WTC11 (cell line): ENCODE results near the gene ANKRD37. TPM values are rescaled to one million over a fixed set of nuclear protein-coding genes. Genes with fewer than 3 reads are reported as not detected.

Experiments used
- ATAC-seq: fragments of 200-7000 bp; cut with Tn5 transposase; 2 replicates; pipeline ENCODE4 v1.10.0; 2021; ENCODE audit warnings: mild to moderate bottlenecking, moderate library complexity
- CTCF ChIA-PET: fragments of 300-600 bp; sonication (Branson Sonifier 250); formaldehyde crosslinking; loops from one replicate; lab custom pipeline; 2021; ENCODE audit warnings: antibody characterized with exemption; lab: Charles Lee
- POLR2A ChIA-PET: fragments of 350-600 bp; sonication (Branson Sonifier 250); formaldehyde crosslinking; loops from one replicate; lab custom pipeline; 2021; ENCODE audit warnings: antibody characterized with exemption; lab: Charles Lee
- DNase-seq: peaks from one replicate; pipeline ENCODE4 v3.0.0; 2021; ENCODE audit warnings: low spot score
- H3K27ac Mint-ChIP-seq: 2 replicates; pipeline ENCODE4 v1.8.0; 2021; ENCODE audit warnings: mixed read lengths
- H3K27me3 Mint-ChIP-seq: 2 replicates; pipeline ENCODE4 v1.8.0; 2021; ENCODE audit warnings: low read depth, mild to moderate bottlenecking, moderate library complexity, mixed read lengths
- H3K36me3 Mint-ChIP-seq: 2 replicates; pipeline ENCODE4 v1.8.0; 2021; ENCODE audit warnings: mixed read lengths
- H3K4me1 Mint-ChIP-seq: 2 replicates; pipeline ENCODE4 v1.8.0; 2022; ENCODE audit warnings: mixed read lengths
- H3K4me3 Mint-ChIP-seq: 2 replicates; pipeline ENCODE4 v1.8.0; 2021; ENCODE audit warnings: mild to moderate bottlenecking, moderate library complexity, mixed read lengths
- H3K9me3 Mint-ChIP-seq: 2 replicates; pipeline ENCODE4 v1.8.0; 2021; ENCODE audit warnings: mixed read lengths
- AR ChIP-seq: fragments of 250-450 bp; sonication (Bioruptor Pico); IDR thresholded peaks from 2 replicates; pipeline ENCODE4 v1.9.0; 2021; ENCODE audit warnings: mild to moderate bottlenecking
- ARID4B ChIP-seq: sonication (generic); formaldehyde crosslinking; IDR thresholded peaks from 2 replicates; pipeline ENCODE4 v1.8.0; 2023; ENCODE audit warnings: missing genetic modification reagents, mild to moderate bottlenecking, borderline replicate concordance
- CREM ChIP-seq: sonication (generic); formaldehyde crosslinking; IDR thresholded peaks from 2 replicates; pipeline ENCODE4 v1.8.1; 2022; ENCODE audit warnings: mild to moderate bottlenecking, missing genetic modification reagents, moderate library complexity
- ELF4 ChIP-seq: sonication (generic); formaldehyde crosslinking; IDR thresholded peaks from 2 replicates; pipeline ENCODE4 v1.8.1; 2022; ENCODE audit warnings: low read depth, mild to moderate bottlenecking, moderate library complexity, missing genetic modification reagents
- ESRRA ChIP-seq: sonication (generic); formaldehyde crosslinking; IDR thresholded peaks from 2 replicates; pipeline ENCODE4 v1.8.1; 2022; ENCODE audit warnings: mild to moderate bottlenecking, missing genetic modification reagents, borderline replicate concordance
- ETV6 ChIP-seq: sonication (generic); formaldehyde crosslinking; IDR thresholded peaks from 2 replicates; pipeline ENCODE4 v1.8.1; 2022; ENCODE audit warnings: mild to moderate bottlenecking, missing genetic modification reagents
- FOXK1 ChIP-seq: sonication (generic); formaldehyde crosslinking; IDR thresholded peaks from 2 replicates; pipeline ENCODE4 v1.8.0; 2022; ENCODE audit warnings: mild to moderate bottlenecking, moderate library complexity, missing genetic modification reagents
- FOXP1 ChIP-seq: sonication (generic); formaldehyde crosslinking; IDR thresholded peaks from 2 replicates; pipeline ENCODE4 v1.8.0; 2022; ENCODE audit warnings: missing genetic modification reagents, mild to moderate bottlenecking, moderate library complexity, borderline replicate concordance
- GTF2I ChIP-seq: fragments of 250-450 bp; sonication (Bioruptor Pico); conservative IDR thresholded peaks from 2 replicates; pipeline ENCODE4 v1.4.0; 2021; ENCODE audit warnings: mild to moderate bottlenecking
- IRF1 ChIP-seq: sonication (generic); formaldehyde crosslinking; IDR thresholded peaks from 2 replicates; pipeline ENCODE4 v1.8.0; 2023; ENCODE audit warnings: missing genetic modification reagents
- IRF2 ChIP-seq: sonication (generic); formaldehyde crosslinking; IDR thresholded peaks from 2 replicates; pipeline ENCODE4 v1.8.0; 2022; ENCODE audit warnings: low read depth, missing genetic modification reagents, borderline replicate concordance
- MYBL2 ChIP-seq: sonication (generic); formaldehyde crosslinking; IDR thresholded peaks from 2 replicates; pipeline ENCODE4 v1.8.1; 2023; ENCODE audit warnings: mild to moderate bottlenecking, moderate library complexity, missing genetic modification reagents
- NFATC4 ChIP-seq: fragments of 250-450 bp; sonication (Bioruptor Pico); IDR thresholded peaks from 2 replicates; pipeline ENCODE4 v1.9.0; 2021; ENCODE audit warnings: mild to moderate bottlenecking
- NR1H2 ChIP-seq: sonication (generic); formaldehyde crosslinking; IDR thresholded peaks from 2 replicates; pipeline ENCODE4 v1.9.0; 2021; ENCODE audit warnings: mild to moderate bottlenecking, moderate library complexity, missing genetic modification reagents
- RELA ChIP-seq: sonication (generic); formaldehyde crosslinking; IDR thresholded peaks from 2 replicates; pipeline ENCODE4 v1.8.1; 2022; ENCODE audit warnings: missing genetic modification reagents, mild to moderate bottlenecking, borderline replicate concordance
- SMAD3 ChIP-seq: sonication (generic); formaldehyde crosslinking; IDR thresholded peaks from 2 replicates; pipeline ENCODE4 v1.8.0; 2022; ENCODE audit warnings: missing genetic modification reagents, mild to moderate bottlenecking, borderline replicate concordance
- STAT6 ChIP-seq: sonication (generic); formaldehyde crosslinking; conservative IDR thresholded peaks from 2 replicates; pipeline ENCODE4 v1.8.1; 2023; ENCODE audit warnings: mild to moderate bottlenecking, low read depth, missing genetic modification reagents, moderate library complexity
- TCF7 ChIP-seq: sonication (generic); formaldehyde crosslinking; IDR thresholded peaks from 2 replicates; pipeline ENCODE4 v1.8.0; 2022; ENCODE audit warnings: mild to moderate bottlenecking, low read depth, missing genetic modification reagents, moderate library complexity
- TEAD1 ChIP-seq: sonication (generic); formaldehyde crosslinking; IDR thresholded peaks from 2 replicates; pipeline ENCODE4 v1.8.0; 2022; ENCODE audit warnings: mild to moderate bottlenecking, missing genetic modification reagents
- TEAD4 ChIP-seq: sonication (generic); formaldehyde crosslinking; IDR thresholded peaks from 2 replicates; pipeline ENCODE4 v1.8.0; 2022; ENCODE audit warnings: mild to moderate bottlenecking, missing genetic modification reagents
- ZBTB21 ChIP-seq: sonication (generic); formaldehyde crosslinking; IDR thresholded peaks from 2 replicates; pipeline ENCODE4 v1.8.1; 2023; ENCODE audit warnings: mild to moderate bottlenecking, missing genetic modification reagents, borderline replicate concordance
- ZBTB43 ChIP-seq: sonication (generic); formaldehyde crosslinking; IDR thresholded peaks from 2 replicates; pipeline ENCODE4 v1.8.1; 2023; ENCODE audit warnings: mild to moderate bottlenecking, missing genetic modification reagents
- ZNF138 ChIP-seq: sonication (generic); formaldehyde crosslinking; conservative IDR thresholded peaks from 2 replicates; pipeline ENCODE4 v1.8.1; 2022; ENCODE audit warnings: mild to moderate bottlenecking, moderate library complexity, missing genetic modification reagents
- ZNF232 ChIP-seq: sonication (generic); formaldehyde crosslinking; IDR thresholded peaks from 2 replicates; pipeline ENCODE4 v1.8.0; 2022; ENCODE audit warnings: mild to moderate bottlenecking, missing genetic modification reagents
- ZNF416 ChIP-seq: fragments of 250-450 bp; sonication (Bioruptor Pico); IDR thresholded peaks from 2 replicates; pipeline ENCODE4 v1.9.0; 2021; ENCODE audit warnings: mild to moderate bottlenecking, inconsistent platforms
- total RNA-seq: library from RNA; stranded (reverse); gene quantifications from 3 replicates; pipeline ENCODE4 v1.2.3, GENCODE V29; 2021

ANKRD37 gene
- total RNA-seq, 1 experiment from 2014 or later: 3.0 TPM

- peaks cover 33% of the 10 kb centered on the region for H3K36me3 Mint-ChIP-seq
- peak; percentile 85 for ATAC-seq
- peaks cover 9% of the 10 kb centered on the region for H3K9me3 Mint-ChIP-seq
- peaks cover 22% of the 10 kb centered on the region for H3K4me1 Mint-ChIP-seq
- CTCF ChIA-PET: interaction anchor here (0.6 to 1.9 kb wide), 6 partner anchors 11 to 642 kb away, joined by 3 to 11 read pairs (median 4); partner anchors contain the start of gene UFSP2
- no peaks in the 10 kb centered on the region for H3K27me3 Mint-ChIP-seq
- peak; percentile 93 for DNase-seq
- peak overlapping the region; percentile 93; the same call in 1 of the 2 replicates for H3K27ac Mint-ChIP-seq
- POLR2A ChIA-PET: interaction anchor here (0.7 to 1.2 kb wide), 2 partner anchors 30 to 310 kb away, joined by 3 read pairs; partner anchors contain the start of gene UFSP2
- H3K4me3 Mint-ChIP-seq: peak overlapping the region; percentile 78
- TF ChIP-seq ZBTB43 (CRISPR knock-in tag) (0 out of 2 replicates have a peak, but pooled peaks have one; percentile 57), ZBTB21 (CRISPR knock-in tag) (peak; percentile 97), TCF7 (CRISPR knock-in tag) (0 out of 2 replicates have a peak, but pooled peaks have one; percentile 59), RELA (CRISPR knock-in tag) (peak; percentile 83), ESRRA (no peak; the same call in 1 of the 2 replicates), TEAD4 (CRISPR knock-in tag) (0 out of 2 replicates have a peak, but pooled peaks have one; percentile 8), GTF2I (CRISPR knock-in tag) (no peak), CREM (CRISPR knock-in tag) (peak; percentile 85), ZNF138 (CRISPR knock-in tag) (peak; percentile 95), NR1H2 (CRISPR knock-in tag) (no peak), FOXK1 (peak; percentile 99), SMAD3 (peak; percentile 68), AR (no peak), IRF2 (CRISPR knock-in tag) (no peak), IRF1 (CRISPR knock-in tag) (no peak), ELF4 (CRISPR knock-in tag) (peak; percentile 28; the same call in 1 of the 2 replicates), FOXP1 (CRISPR knock-in tag) (peak; percentile 79), ARID4B (CRISPR knock-in tag) (peak; percentile 63; the same call in 1 of the 2 replicates), NFATC4 (CRISPR knock-in tag) (no peak), STAT6 (CRISPR knock-in tag) (no peak), MYBL2 (peak; percentile 54; the same call in 1 of the 2 replicates), ETV6 (CRISPR knock-in tag) (peak; percentile 69), ZNF232 (peak; percentile 22; the same call in 1 of the 2 replicates), ZNF416 (CRISPR knock-in tag) (peak; percentile 38), TEAD1 (CRISPR knock-in tag) (peak; percentile 71; the same call in 1 of the 2 replicates)
These were observed 501 bp upstream of the ANKRD37 start for GRCh38 chr4:185395956-185396723.
